ENCODE results near the gene ADAMTSL1. TPM values are rescaled to one million over a fixed set of nuclear protein-coding genes. Genes with fewer than 3 reads are reported as not detected.
A peak's percentile ranks its signal among the peaks of the same experiment; 100 is the strongest.

ADAMTSL1 gene
- total RNA-seq, 4 donors from 2014 or later, result 2.8 to 26.4 (median 9.4) TPM

- no peak overlapping the region for H3K27ac ChIP-seq
- H3K9me3 ChIP-seq, result no peaks in the 10 kb centered on the region
- TF ChIP-seq CTCF (IDR thresholded peaks at IDR 0.05), result no peak
- TF ChIP-seq POLR2A (IDR thresholded peaks at IDR 0.05), result no peak
Observed at GRCh38 chr9:18487611-18488010, 13.7 kb downstream of the ADAMTSL1 start.

GRCh38 chr9:18488886-18489285 lies 14.9 kb downstream of the ADAMTSL1 start:
- H3K4me3 ChIP-seq, result no peak overlapping the region
- H3K27me3 ChIP-seq, result no peaks in the 10 kb centered on the region
- TF ChIP-seq POLR2A (IDR thresholded peaks at IDR 0.05) (no peak), CTCF (IDR thresholded peaks at IDR 0.05) (no peak)
- no peaks in the 10 kb centered on the region for H3K4me1 ChIP-seq
- DNase-seq, result no peak
- no peaks in the 10 kb centered on the region for H3K9me3 ChIP-seq
- H3K27ac ChIP-seq, result no peak overlapping the region
- no peaks in the 10 kb centered on the region for H3K36me3 ChIP-seq

More at GRCh38 chr9:18487611-18488010, 13.7 kb downstream of the ADAMTSL1 start:
- no peaks in the 10 kb centered on the region for H3K36me3 ChIP-seq
- H3K4me3 ChIP-seq, result no peak overlapping the region
- H3K4me1 ChIP-seq, result no peaks in the 10 kb centered on the region
- H3K27me3 ChIP-seq, result no peaks in the 10 kb centered on the region
- no peak for DNase-seq

- no peak for TF ChIP-seq CTCF (IDR thresholded peaks at IDR 0.05)
- TF ChIP-seq POLR2A (IDR thresholded peaks at IDR 0.05), result no peak
Observed at GRCh38 chr9:18489861-18490260, 15.9 kb downstream of the ADAMTSL1 start.

GRCh38 chr9:18490641-18491370 lies 16.9 kb downstream of the ADAMTSL1 start:
- H3K9me3 ChIP-seq, result no peaks in the 10 kb centered on the region
- no peaks in the 10 kb centered on the region for H3K36me3 ChIP-seq
- H3K27ac ChIP-seq, result peak overlapping the region in 1 of 4 donors; percentile 36
- no peak overlapping the region for H3K4me3 ChIP-seq
- TF ChIP-seq POLR2A (IDR thresholded peaks at IDR 0.05) (no peak), CTCF (IDR thresholded peaks at IDR 0.05) (no peak)
- no peaks in the 10 kb centered on the region for H3K4me1 ChIP-seq
- DNase-seq, result no peak
- H3K27me3 ChIP-seq, result no peaks in the 10 kb centered on the region

More at GRCh38 chr9:18489861-18490260, 15.9 kb downstream of the ADAMTSL1 start:
- no peak overlapping the region for H3K27ac ChIP-seq
- no peak for DNase-seq
- H3K27me3 ChIP-seq, result no peaks in the 10 kb centered on the region
- no peak overlapping the region for H3K4me3 ChIP-seq
- no peaks in the 10 kb centered on the region for H3K9me3 ChIP-seq
- H3K36me3 ChIP-seq, result no peaks in the 10 kb centered on the region
- no peaks in the 10 kb centered on the region for H3K4me1 ChIP-seq

GRCh38 chr9:18492612-18493011 lies 18.7 kb downstream of the ADAMTSL1 start:
- Histone ChIP-seq H3K9me3 (no peaks in the 10 kb centered on the region), H3K27me3 (no peaks in the 10 kb centered on the region), H3K4me1 (no peaks in the 10 kb centered on the region), H3K4me3 (no peak overlapping the region), H3K27ac (no peak overlapping the region), H3K36me3 (no peaks in the 10 kb centered on the region)
- no peak for DNase-seq
- TF ChIP-seq CTCF (IDR thresholded peaks at IDR 0.05) (no peak), POLR2A (IDR thresholded peaks at IDR 0.05) (no peak)
